T-helper 1 cell treated with Interleukin-12 subunit alpha and Interleukin-12 subunit beta and Interleukin-4 antibody, amounts not matched to agents 30 ng/mL and 1 ng/mL, for 36 hours (primary cell): ENCODE data around the gene BCL11A. TPM values are rescaled to one million over a fixed set of nuclear protein-coding genes. Genes with fewer than 3 reads are reported as not detected.

Source experiments
- intact Hi-C: fragments of 100-400 bp; cut with micrococcal nuclease; formaldehyde crosslinking; loops from one replicate; pipeline ENCODE4 v1.15.1; 2024
- total RNA-seq: library from RNA; stranded (reverse); gene quantifications from 2 replicates; pipeline ENCODE4 v1.2.3, GENCODE V29; 2022

The BCL11A gene
- total RNA-seq = not detected in 2 replicates

DNA sequence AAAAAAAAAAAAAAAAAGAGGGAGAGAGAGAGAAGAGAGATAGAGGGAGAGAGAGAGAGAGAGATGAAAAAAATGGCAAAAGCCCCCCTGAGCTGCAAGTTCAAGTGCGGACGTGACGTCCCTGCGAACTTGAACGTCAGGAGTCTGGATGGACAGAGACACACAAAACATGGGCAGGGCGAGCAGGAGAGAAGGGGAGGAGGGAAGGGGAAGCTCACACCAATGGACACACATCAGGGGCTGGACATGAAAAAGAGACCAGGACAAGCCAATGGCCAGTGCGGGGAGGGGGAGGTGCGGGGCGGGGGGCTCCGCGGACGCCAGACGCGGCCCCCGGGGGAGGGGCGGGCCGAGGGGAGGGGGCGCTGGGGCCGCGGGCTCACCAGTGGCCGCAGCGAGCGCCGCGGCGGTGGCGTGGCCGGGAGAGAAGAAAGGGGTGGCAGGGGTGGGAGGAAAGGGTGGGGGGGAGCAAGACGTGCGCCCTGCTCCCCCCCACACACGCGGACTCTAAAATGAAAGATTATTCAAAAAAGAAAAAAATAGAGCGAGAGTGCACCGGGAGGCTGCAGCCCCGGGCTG, at the start of gene BCL11A:
Gene BCL11A, minus strand, starts transcription at position 160 of the 579 bp plus-strand sequence. CDS start 384 bp downstream, outside the sequence.
- intact Hi-C loops = loop anchor here (2.0 to 10.0 kb wide), 2 partner anchors 1211 to 1529 kb away; no protein-coding TSS in a partner anchor

DNA sequence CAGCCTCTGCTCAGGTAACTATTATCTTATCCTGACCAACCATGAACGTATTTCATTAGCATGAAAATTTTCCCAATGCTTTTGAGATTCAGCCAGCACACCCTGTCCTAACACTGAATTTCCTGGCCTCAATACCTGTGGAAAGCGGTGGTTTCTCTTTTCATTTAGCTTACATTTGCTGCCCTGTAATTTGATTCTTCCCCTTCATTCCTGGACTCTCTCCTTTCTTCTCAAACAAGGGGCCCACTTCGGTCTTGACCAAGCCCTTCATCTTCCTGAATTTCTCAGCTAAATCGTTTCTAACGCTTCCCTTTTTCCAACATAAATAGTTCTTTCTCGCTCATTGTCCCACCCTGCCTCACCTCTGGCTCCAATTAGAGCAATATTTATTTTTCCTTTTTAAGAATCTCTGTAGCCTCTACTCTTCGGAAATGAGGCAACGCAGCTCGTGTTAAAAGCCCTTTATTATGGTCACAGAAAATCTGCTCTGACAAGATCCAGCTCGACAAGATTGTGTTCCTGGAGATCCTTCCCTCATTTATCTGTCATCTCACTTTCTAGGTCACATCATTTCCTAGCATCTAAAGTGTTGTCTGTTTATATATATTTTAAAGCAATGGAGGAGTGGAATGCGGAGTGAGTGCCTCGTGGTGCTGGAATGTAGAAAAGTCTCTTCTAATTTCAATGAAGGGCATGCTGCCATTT, 49.5 kb upstream of the BCL11A start:
- intact Hi-C loops = no loop called here

DNA sequence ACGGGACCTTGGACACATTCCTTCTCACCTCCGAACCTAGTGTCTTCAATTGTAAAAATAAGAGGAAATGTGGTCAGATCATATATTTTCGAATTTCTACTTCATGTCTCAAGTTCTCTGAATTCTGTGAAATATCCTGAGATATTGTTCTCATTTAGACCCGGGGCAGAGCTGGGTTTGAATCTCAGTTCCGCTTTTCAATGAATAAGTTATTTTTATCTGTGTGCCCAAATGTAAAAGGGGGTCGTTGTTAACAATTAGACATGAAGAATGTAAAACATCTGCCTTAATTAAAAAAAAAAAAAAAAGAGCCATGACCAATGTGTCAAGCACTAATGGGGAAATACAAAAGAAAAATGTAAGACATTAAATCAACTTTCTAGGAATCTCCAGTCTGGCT, 48.9 kb upstream of the BCL11A start:
- intact Hi-C loops = no loop called here

DNA sequence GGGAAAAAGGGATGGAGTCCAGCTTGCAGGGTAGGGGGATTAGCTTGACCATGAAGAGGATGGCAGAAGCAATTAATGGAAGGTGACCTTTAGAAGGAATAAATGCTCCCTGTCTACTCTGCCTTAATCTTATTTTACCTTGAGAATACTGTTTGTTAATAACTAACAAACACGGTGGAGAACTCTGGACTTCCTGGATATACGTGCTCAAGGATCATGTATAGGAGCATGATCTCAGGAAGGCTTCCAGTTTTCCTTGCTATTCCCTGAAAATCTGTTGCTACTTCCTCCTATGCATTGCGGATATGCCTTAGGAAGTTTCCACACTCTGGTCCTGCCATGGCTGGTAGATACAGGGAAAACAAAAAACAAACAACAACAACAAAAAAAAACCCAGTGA, 44.8 kb upstream of the BCL11A start:
- intact Hi-C loops = no loop called here

DNA sequence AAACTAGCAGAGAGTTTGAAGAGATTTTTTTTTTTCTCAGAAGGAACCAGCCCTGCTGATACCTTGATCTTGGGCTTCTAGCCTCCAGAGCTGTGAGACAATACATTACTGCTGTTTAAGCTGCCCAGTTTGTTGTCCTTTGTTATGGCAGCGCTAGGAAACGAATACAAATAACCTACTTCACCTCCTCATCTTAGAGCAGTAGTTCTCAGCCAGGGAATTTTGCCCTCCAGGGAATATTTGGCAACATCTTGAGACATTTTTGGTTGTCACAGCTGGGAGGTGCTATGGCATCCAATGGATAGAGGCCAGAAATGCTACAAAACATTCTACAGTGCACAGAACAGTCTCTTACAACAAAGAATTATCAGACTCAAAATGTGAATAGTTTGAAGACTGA, 43.9 kb upstream of the BCL11A start:
- intact Hi-C loops = no loop called here

GRCh38 chr2:60596411-60596810, 43.0 kb upstream of the BCL11A start:
- intact Hi-C loops = no loop called here

DNA sequence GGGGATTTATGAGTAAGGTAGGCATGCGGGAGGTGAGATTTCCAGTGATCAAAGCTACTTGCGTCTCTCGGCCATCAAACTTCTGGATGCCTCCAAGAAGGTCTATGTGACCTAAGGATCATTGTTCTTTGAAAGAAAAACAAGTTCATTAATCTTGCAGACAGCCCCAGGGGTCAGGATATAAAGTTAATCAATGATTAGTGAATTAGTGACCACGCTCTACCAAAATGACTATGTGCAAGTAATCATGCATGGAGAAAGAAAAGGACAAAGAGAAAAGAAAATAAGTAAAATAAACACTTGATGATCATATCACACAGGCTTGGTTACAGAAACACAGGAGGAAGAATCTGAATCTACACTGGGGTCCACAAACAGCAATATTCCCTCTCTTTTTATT, 42.5 kb upstream of the BCL11A start:
- intact Hi-C loops = no loop called here

GRCh38 chr2:60589104-60589503, 35.6 kb upstream of the BCL11A start:
- intact Hi-C loops = no loop called here

GRCh38 chr2:60586081-60586480, 32.6 kb upstream of the BCL11A start:
- intact Hi-C loops = no loop called here

GRCh38 chr2:60585276-60585675, 31.8 kb upstream of the BCL11A start:
- intact Hi-C loops = no loop called here

DNA sequence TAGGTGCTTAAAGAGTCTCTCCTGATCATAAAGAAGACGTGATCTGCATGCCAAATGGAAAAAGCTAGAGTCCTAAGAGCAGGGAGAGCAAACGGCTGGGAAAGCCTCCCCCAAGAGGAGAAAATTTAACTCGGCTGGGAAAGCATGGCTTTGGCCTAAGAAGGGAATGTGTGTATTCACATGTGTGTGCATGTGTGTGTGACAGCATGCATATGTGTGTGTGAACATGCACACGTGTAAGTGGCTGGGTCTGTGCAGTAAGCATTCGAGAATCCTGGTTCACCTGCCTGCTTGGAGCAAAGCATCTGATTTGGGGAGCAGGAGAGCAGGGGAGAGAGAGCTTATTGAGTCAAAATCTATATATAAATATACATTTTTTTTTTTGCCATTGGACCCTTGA, 30.1 kb upstream of the BCL11A start:
- intact Hi-C loops = no loop called here

DNA sequence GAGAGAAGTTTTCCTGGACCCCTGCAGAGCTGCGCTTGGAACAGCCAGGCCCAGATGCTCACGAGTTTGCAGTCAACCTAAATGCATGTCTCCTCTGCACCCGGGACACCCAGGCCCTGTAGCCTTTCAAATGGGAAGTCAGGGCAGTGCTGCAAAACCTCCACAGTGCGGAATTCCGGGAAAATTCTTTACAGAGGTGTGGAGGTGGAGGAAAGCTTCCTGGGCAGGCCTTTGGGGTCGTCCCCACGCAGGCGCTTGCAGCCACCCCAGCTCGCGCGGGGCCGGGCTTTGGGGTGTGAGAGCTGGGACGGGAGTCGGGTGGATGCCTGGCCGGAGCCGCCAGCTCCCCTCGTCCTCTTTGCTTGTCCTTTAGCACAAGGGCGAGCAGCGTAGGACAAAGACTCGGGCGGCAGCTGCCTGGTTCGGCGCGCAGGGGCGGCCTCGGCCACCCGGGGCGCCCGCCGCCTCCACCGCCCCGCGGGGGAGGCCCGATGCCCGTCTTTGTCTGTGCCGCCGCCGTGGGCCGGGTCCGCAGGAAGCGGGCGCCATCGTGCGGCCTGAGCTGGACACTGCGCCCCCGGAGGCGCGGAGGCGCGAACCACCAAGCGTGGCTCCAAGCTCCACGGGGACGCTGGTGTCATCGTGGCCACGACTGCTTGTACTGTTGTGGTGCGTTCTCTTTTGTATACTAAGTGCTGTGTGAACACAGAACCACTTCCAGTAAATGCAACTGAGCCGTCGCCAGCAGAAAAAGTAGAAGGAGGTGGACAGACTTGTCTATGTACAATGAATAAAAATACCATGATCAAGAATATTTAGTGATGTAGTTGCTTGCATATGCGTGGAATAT, 28.2 kb upstream of the BCL11A start:
- intact Hi-C loops = loop anchor here (1.0 to 2.0 kb wide), 2 partner anchors 20 to 1819 kb away; no protein-coding TSS in a partner anchor

GRCh38 chr2:60577682-60578283, 24.3 kb upstream of the BCL11A start:
- intact Hi-C loops = no loop called here

DNA sequence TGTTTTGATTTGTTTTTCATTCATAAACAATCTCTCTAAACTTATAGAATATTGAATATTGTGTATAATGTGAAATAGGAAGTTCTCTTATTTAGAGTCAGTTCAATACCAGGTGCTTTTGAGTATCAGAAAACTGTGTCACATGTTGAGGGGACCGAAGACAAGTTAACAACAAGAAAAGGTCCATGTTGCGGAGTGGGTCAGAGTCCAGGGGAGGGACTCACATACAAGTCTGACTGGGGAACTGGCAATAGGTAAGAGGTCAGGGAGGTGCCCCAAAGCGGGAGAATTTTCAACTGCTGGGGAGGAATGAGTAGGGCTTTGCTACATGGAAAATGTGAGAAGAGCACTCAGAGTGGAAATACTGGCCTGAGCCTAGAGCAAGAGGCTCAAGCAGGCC, 19.8 kb upstream of the BCL11A start:
- intact Hi-C loops = no loop called here

GRCh38 chr2:60570251-60570650, 16.8 kb upstream of the BCL11A start:
- intact Hi-C loops = no loop called here

- intact Hi-C loops = no loop called here
Measured at GRCh38 chr2:60569680-60570111, 16.2 kb upstream of the BCL11A start.

- intact Hi-C loops = no loop called here
Measured at GRCh38 chr2:60567919-60568768, 14.7 kb upstream of the BCL11A start.

DNA sequence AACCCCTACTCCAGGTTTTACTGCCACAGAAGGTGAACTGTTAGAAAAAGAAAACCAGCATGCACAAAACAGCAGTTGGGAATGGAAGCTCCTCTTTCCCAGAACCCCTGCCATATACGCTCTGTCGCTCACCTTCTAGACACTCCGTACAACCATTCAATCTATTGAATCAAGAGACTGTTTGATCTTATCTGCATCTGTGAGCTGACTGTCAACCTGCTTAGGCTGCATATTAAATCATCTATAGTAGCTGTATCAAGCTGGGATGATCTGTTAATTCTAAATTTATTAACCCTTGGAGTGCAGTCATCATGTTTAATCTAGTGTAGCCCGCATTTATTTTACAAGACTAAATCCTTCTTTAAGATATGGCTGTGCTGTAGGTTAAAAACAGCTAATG, 13.6 kb upstream of the BCL11A start:
- intact Hi-C loops = no loop called here

GRCh38 chr2:60565472-60565871, 12.0 kb upstream of the BCL11A start:
- intact Hi-C loops = no loop called here

DNA sequence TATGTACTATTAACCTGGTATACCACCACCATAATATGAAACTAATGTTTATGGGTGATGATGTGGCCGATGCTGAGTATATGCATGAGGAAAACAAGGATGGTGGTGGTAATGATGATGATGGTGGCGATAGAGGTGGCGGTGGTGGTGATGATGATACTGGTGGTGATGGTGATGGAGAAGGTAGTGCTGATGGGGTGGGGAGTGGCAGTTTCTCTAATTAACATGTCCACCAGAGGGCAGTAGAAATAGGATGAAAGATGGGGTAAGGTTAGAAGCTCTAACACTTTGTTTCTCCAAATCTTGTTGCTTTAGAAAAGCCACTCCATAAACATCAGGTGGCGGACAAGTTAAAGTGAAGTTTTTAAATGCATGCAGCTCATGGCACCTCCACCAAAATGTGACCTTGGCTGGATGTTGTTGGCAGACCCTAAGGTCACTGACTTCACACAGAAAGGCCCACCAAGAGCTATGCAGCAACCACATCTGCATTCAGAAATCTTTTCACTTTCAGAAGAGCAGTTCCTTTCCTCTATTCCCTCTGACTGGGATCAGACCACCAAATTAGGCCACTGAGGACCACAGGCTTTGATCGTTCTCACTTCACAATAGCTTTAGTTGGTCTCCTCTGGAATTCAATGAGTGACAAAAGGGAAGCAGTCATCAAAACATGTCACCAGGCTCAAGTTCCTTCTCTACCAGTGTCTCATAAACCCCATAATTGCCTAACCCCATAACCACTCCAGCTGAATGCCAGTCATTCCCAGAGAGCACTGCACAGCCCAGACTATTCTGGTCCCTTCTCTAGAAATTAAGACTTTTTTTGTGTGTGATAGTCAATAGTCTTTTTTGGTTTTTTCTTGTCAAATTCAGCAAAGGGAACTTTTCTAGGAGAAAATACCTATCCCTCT, 7.5 kb upstream of the BCL11A start:
- intact Hi-C loops = loop anchor here (1.0 to 2.0 kb wide), 2 partner anchors 20 to 438 kb away; no protein-coding TSS in a partner anchor
